K562 (cell line): ENCODE data around the gene PRDM2. TPM values are rescaled to one million over a fixed set of nuclear protein-coding genes. Genes with fewer than 3 reads are reported as not detected.
A peak's percentile ranks its signal among the peaks of the same experiment; 100 is the strongest.

Source experiments
- BDP1 ChIP-seq: IDR thresholded peaks from 3 replicates; pipeline ENCODE4 v1.6.1; 2011; ENCODE audit not compliant: insufficient read length, insufficient read depth
- CREM ChIP-seq: IDR thresholded peaks from 2 replicates; pipeline ENCODE4 v1.6.1; 2014; ENCODE audit warnings: antibody characterized with exemption, low read depth
- JUN ChIP-seq, 2 experiments: sonication (generic) in 1 of 2; formaldehyde crosslinking in 1 of 2; IDR thresholded peaks; 2 replicates each; pipeline versions ENCODE4 v1.6.1 to v1.8.0; 2012 to 2022; ENCODE audit warnings: borderline replicate concordance in 2 of 2, mild to moderate bottlenecking in 2 of 2, improper control_type of control experiment in 1 of 2, low read depth in 1 of 2, low read length in 1 of 2, missing genetic modification reagents in 1 of 2
- KDM1A ChIP-seq, 2 experiments: fragments of 450-650 bp; IDR thresholded peaks; 2 replicates each; pipeline ENCODE4 v1.6.1; 2016; ENCODE audit warnings: mild to moderate bottlenecking in 2 of 2
- LEF1 ChIP-seq: fragments of 450-650 bp; IDR thresholded peaks from 2 replicates; pipeline ENCODE4 v1.6.1; 2016; ENCODE audit warnings: mild to moderate bottlenecking
- POLR2B ChIP-seq: fragments of 450-650 bp; IDR thresholded peaks from 2 replicates; pipeline ENCODE4 v1.6.1; 2018; ENCODE audit warnings: low read depth; ENCODE audit not compliant: partially characterized antibody
- RB1 ChIP-seq: fragments of 450-650 bp; IDR thresholded peaks from 2 replicates; pipeline ENCODE4 v1.6.1; 2017; ENCODE audit warnings: low read depth, mild to moderate bottlenecking
- RBM25 ChIP-seq: fragments of 200-400 bp; formaldehyde crosslinking; IDR thresholded peaks from 2 replicates; pipeline ENCODE4 v1.6.1; 2018; ENCODE audit warnings: low read length, low read depth, moderate library complexity; ENCODE audit not compliant: severe bottlenecking
- RCOR1 ChIP-seq, 2 experiments: IDR thresholded peaks; 2 replicates each; pipeline ENCODE4 v1.6.1; 2012; ENCODE audit warnings: low read depth in 2 of 2, low read length in 2 of 2, borderline replicate concordance in 1 of 2, improper control_type of control experiment in 1 of 2
- polyA plus RNA-seq, 8 experiments: library from polyadenylated mRNA; depleted of rRNA in 4 of 8; stranded (reverse) in 5 of 8; unstranded in 3 of 8; fragments of >200 nt; fragmentation: Nextera tagmentation in 2 of 8; fragmentation: Illumina TruSeq in 1 of 8; extraction: Ambion mirVana in 2 of 8; extraction: Trizol in 1 of 8; gene quantifications; 2 replicates each; pipeline versions ENCODE4 v1.2.1 to v1.2.3, GENCODE V29; 2011 to 2014; ENCODE audit warnings: inconsistent platforms in 1 of 8, missing spikeins in 1 of 8
- total RNA-seq, 7 experiments: library from RNA; depleted of rRNA in 6 of 7; stranded (reverse); fragments of >200 nt in 6 of 7; fragmentation: Illumina TruSeq in 2 of 7; extraction: Trizol in 2 of 7; gene quantifications; 2 replicates each; pipeline versions ENCODE4 v1.2.1 to v1.2.3, GENCODE V29; 2011 to 2021; ENCODE audit warnings: low replicate concordance in 1 of 7
- TF ChIP-seq, protein P1 (sequence below): sonication (generic); formaldehyde crosslinking; IDR thresholded peaks from 2 replicates; pipeline ENCODE4 v1.8.1; 2023; ENCODE audit warnings: missing genetic modification reagents, mild to moderate bottlenecking, borderline replicate concordance
- TF ChIP-seq, protein P2 (sequence below): fragments of 250-450 bp; sonication (Bioruptor Pico); IDR thresholded peaks from 2 replicates; pipeline ENCODE4 v1.4.0; 2020; ENCODE audit warnings: borderline replicate concordance

Gene PRDM2
- total and polyA plus RNA-seq, 9 of the 15 experiments (the other 6 are each of a cell fraction or from before 2014, with no cell fraction given) = 5.4 to 27.6 (median 12.5) TPM

DNA sequence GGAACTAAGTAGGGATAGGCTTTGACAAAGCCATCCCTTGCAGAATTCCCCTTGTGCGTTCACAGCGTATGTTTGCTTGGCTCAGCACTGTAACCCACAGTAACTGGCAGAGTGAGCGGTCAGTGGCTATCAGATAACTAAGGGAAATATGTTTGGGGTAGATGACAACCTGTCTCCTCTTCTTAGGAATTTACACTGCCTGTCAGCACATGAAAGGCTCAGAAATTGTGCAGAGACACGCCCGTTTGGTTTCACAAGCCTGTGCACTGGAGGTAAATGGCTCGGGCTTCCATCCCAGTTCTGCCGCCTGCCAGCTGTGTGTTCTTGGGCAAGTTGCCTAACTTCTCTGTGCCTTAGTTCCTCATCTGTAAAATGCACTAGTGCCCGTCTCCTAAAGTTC lies 101.2 kb downstream of the PRDM2 start (continued):
- TF ChIP-seq POLR2B (no peak), BDP1 (no peak), RBM25 (peak; percentile 93), RCOR1 (IDR thresholded peaks at IDR 0.05; ENCODE audit: borderline replicate concordance in 1 of 2, low read depth in 2 of 2, low read length in 2 of 2) (0 out of 4 replicates have a peak, but pooled peaks of 1 of the 2 experiments have one; percentile 34), LEF1 (no peak), RB1 (no peak), JUN (IDR thresholded peaks at IDR 0.05; ENCODE audit: borderline replicate concordance, low read depth, low read length) (no peak), JUN (CRISPR knock-in tag; IDR thresholded peaks at IDR 0.05; ENCODE audit: borderline replicate concordance) (no peak), KDM1A (IDR thresholded peaks at IDR 0.05) (peak in 1 of 2 experiments; percentile 47; a peak in 2 of 4 replicates), CREM (no peak)
- TF ChIP-seq, protein P1, sequence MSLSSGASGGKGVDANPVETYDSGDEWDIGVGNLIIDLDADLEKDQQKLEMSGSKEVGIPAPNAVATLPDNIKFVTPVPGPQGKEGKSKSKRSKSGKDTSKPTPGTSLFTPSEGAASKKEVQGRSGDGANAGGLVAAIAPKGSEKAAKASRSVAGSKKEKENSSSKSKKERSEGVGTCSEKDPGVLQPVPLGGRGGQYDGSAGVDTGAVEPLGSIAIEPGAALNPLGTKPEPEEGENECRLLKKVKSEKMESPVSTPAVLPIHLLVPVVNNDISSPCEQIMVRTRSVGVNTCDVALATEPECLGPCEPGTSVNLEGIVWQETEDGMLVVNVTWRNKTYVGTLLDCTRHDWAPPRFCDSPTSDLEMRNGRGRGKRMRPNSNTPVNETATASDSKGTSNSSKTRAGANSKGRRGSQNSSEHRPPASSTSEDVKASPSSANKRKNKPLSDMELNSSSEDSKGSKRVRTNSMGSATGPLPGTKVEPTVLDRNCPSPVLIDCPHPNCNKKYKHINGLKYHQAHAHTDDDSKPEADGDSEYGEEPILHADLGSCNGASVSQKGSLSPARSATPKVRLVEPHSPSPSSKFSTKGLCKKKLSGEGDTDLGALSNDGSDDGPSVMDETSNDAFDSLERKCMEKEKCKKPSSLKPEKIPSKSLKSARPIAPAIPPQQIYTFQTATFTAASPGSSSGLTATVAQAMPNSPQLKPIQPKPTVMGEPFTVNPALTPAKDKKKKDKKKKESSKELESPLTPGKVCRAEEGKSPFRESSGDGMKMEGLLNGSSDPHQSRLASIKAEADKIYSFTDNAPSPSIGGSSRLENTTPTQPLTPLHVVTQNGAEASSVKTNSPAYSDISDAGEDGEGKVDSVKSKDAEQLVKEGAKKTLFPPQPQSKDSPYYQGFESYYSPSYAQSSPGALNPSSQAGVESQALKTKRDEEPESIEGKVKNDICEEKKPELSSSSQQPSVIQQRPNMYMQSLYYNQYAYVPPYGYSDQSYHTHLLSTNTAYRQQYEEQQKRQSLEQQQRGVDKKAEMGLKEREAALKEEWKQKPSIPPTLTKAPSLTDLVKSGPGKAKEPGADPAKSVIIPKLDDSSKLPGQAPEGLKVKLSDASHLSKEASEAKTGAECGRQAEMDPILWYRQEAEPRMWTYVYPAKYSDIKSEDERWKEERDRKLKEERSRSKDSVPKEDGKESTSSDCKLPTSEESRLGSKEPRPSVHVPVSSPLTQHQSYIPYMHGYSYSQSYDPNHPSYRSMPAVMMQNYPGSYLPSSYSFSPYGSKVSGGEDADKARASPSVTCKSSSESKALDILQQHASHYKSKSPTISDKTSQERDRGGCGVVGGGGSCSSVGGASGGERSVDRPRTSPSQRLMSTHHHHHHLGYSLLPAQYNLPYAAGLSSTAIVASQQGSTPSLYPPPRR (CRISPR knock-in tag) = no peak
- TF ChIP-seq, protein P2, sequence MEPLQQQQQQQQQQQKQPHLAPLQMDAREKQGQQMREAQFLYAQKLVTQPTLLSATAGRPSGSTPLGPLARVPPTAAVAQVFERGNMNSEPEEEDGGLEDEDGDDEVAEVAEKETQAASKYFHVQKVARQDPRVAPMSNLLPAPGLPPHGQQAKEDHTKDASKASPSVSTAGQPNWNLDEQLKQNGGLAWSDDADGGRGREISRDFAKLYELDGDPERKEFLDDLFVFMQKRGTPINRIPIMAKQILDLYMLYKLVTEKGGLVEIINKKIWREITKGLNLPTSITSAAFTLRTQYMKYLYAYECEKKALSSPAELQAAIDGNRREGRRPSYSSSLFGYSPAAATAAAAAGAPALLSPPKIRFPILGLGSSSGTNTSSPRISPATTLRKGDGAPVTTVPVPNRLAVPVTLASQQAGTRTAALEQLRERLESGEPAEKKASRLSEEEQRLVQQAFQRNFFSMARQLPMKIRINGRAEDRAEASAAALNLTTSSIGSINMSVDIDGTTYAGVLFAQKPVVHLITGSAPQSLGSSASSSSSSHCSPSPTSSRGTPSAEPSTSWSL (CRISPR knock-in tag) = no peak
